Panc1 (cell line): Measurements from ENCODE around the gene CASD1. TPM values are rescaled to one million over a fixed set of nuclear protein-coding genes. Genes with fewer than 3 reads are reported as not detected.

Experiments used
- ATAC-seq: fragments of 200-7000 bp; cut with Tn5 transposase; 2 replicates; pipeline ENCODE4 v1.9.1; 2020; ENCODE audit warnings: mild to moderate bottlenecking, moderate library complexity
- BruUV-seq: library from RNA; stranded (reverse); fragments of 400-500 nt; replicated peaks from 2 replicates; lab custom pipeline; 2021; lab: Mats Ljungman, UMichigan
- CTCF ChIA-PET: fragments of 300-600 bp; sonication (Branson Sonifier 250); formaldehyde crosslinking; loops from one replicate; lab custom pipeline; 2022; ENCODE audit warnings: antibody characterized with exemption; lab: Charles Lee
- POLR2A ChIA-PET: fragments of 300-600 bp; sonication (Branson Sonifier 250); formaldehyde crosslinking; loops from one replicate; lab custom pipeline; 2022; ENCODE audit warnings: antibody characterized with exemption; lab: Charles Lee
- DNase-seq: peaks from one replicate; pipeline ENCODE4 v3.0.0-alpha.2; 2010; ENCODE audit warnings: low read depth, low spot score
- H3K27ac ChIP-seq: 2 replicates; pipeline ENCODE4 v1.5.1; 2011; ENCODE audit warnings: mild to moderate bottlenecking, low read length, inconsistent platforms
- H3K27me3 ChIP-seq: fragments of 200-500 bp; sonication (Bioruptor generic); 2 replicates; pipeline ENCODE4 v1.6.0; 2014; ENCODE audit warnings: low read length, inconsistent platforms; ENCODE audit not compliant: control insufficient read depth, insufficient read depth
- H3K36me3 ChIP-seq: fragments of 200-500 bp; sonication (Bioruptor generic); 2 replicates; pipeline ENCODE4 v1.5.1; 2014; ENCODE audit warnings: inconsistent platforms, mild to moderate bottlenecking, low read length, moderate library complexity; ENCODE audit not compliant: control insufficient read depth, insufficient read depth
- H3K4me1 ChIP-seq: 2 replicates; pipeline ENCODE4 v1.5.1; 2011; ENCODE audit warnings: inconsistent platforms, mild to moderate bottlenecking, low read length, moderate library complexity; ENCODE audit not compliant: control insufficient read depth, insufficient read depth
- H3K4me3 ChIP-seq, 2 experiments: 2 replicates each; pipeline ENCODE4 v1.5.1; 2011 to 2012; ENCODE audit warnings: low read depth in 2 of 2, low read length in 2 of 2, mild to moderate bottlenecking in 2 of 2, inconsistent platforms in 1 of 2, moderate library complexity in 1 of 2
- H3K9me3 ChIP-seq: fragments of 200-500 bp; sonication (Bioruptor generic); 2 replicates; pipeline ENCODE4 v1.5.1; 2014; ENCODE audit warnings: low read depth, mild to moderate bottlenecking, inconsistent platforms, low read length, moderate library complexity; ENCODE audit not compliant: control insufficient read depth, insufficient read depth
- CTCF ChIP-seq: fragments of 450-650 bp; IDR thresholded peaks from 2 replicates; pipeline ENCODE4 v1.5.1; 2017; ENCODE audit warnings: mild to moderate bottlenecking
- POLR2AphosphoS5 ChIP-seq: IDR thresholded peaks from 2 replicates; pipeline ENCODE4 v1.6.1; 2012; ENCODE audit warnings: mild to moderate bottlenecking, low read depth, low read length, moderate library complexity
- REST ChIP-seq, 2 experiments: IDR thresholded peaks; 2 replicates each; pipeline ENCODE4 v1.6.1; 2011 to 2012; ENCODE audit warnings: low read depth in 2 of 2, control low read depth in 1 of 2, low read length in 1 of 2, mild to moderate bottlenecking in 1 of 2, moderate library complexity in 1 of 2; ENCODE audit not compliant: insufficient read depth in 1 of 2
- SIN3A ChIP-seq: IDR thresholded peaks from 2 replicates; pipeline ENCODE4 v1.6.1; 2012; ENCODE audit warnings: low read depth, mild to moderate bottlenecking, low read length, moderate library complexity, borderline replicate concordance; ENCODE audit not compliant: insufficient read depth
- TCF7L2 ChIP-seq: IDR thresholded peaks from 2 replicates; pipeline ENCODE4 v1.6.1; 2011; ENCODE audit warnings: mild to moderate bottlenecking, low read depth, low read length, inconsistent platforms
- in situ Hi-C: cut with HindIII; loops from 2 replicates; pipeline ENCODE4 v1.10.0; 2016; ENCODE audit warnings: low sequenced_read_pairs, low pct_unique_long_range_greater_than_20kb
- intact Hi-C: fragments of 100-400 bp; cut with micrococcal nuclease; formaldehyde crosslinking; loops from one replicate; pipeline ENCODE4 v1.10.0; 2022; ENCODE audit not compliant: unreplicated experiment
- total RNA-seq: library from RNA; stranded (reverse); gene quantifications from one replicate; pipeline ENCODE4 v1.2.1, GENCODE V29; 2021; ENCODE audit not compliant: unreplicated experiment

CASD1 gene
- total RNA-seq, 1 experiment from 2014 or later: 14.7 TPM

- Histone ChIP-seq H3K27ac (no peak overlapping the region), H3K9me3 (no peaks in the 10 kb centered on the region), H3K36me3 (no peaks in the 10 kb centered on the region), H3K4me1 (no peaks in the 10 kb centered on the region), H3K4me3 (no peak overlapping the region), H3K27me3 (no peaks in the 10 kb centered on the region)
- in situ Hi-C loops: no loop called here
- ChIA-PET CTCF (no interaction called here), POLR2A (no interaction called here)
- TF ChIP-seq REST (IDR thresholded peaks at IDR 0.05; ENCODE audit: insufficient read depth in 1 of 2, low read depth in 2 of 2, low read length in 1 of 2): no peak
- BruUV-seq: no TSS peak
- DNase-seq (no peak), ATAC-seq (no peak)
- intact Hi-C loops: no loop called here
These were observed 25.8 kb upstream of the CASD1 start for GRCh38 chr7:94483843-94484242.

GRCh38 chr7:94486216-94486615, 23.4 kb upstream of the CASD1 start:
- Histone ChIP-seq H3K36me3 (no peaks in the 10 kb centered on the region), H3K27ac (no peak overlapping the region), H3K9me3 (no peaks in the 10 kb centered on the region), H3K4me1 (no peaks in the 10 kb centered on the region), H3K4me3 (no peak overlapping the region), H3K27me3 (no peaks in the 10 kb centered on the region)
- no peak for TF ChIP-seq REST (IDR thresholded peaks at IDR 0.05; ENCODE audit: insufficient read depth in 1 of 2, low read depth in 2 of 2, low read length in 1 of 2)
- TF ChIP-seq SIN3A: no peak
- no peak for TF ChIP-seq POLR2AphosphoS5
- TF ChIP-seq CTCF: no peak
- TF ChIP-seq TCF7L2: no peak
- BruUV-seq: no TSS peak
- CTCF ChIA-PET: no interaction called here
- in situ Hi-C loops: no loop called here
- intact Hi-C loops: no loop called here
- ATAC-seq: no peak
- POLR2A ChIA-PET: no interaction called here
- DNase-seq: no peak
